Astrocyte of the spinal cord (primary cell): ENCODE results near the gene TRIM50.

ENCODE experiments used
- DNase-seq: peaks from one replicate; pipeline ENCODE4 v3.0.0; 2011; ENCODE audit warnings: low read depth, low spot score
- H3K4me3 ChIP-seq: 2 replicates; pipeline ENCODE4 v1.5.1; 2011; ENCODE audit warnings: low read depth, mild to moderate bottlenecking, low read length, moderate library complexity
- in situ Hi-C: cut with HindIII; loops from 2 replicates; pipeline ENCODE4 v1.10.0; 2017; ENCODE audit warnings: low sequenced_read_pairs
- TF ChIP-seq, protein P1 (sequence below): IDR thresholded peaks from 2 replicates; pipeline ENCODE4 v1.5.1; 2012; ENCODE audit warnings: low read depth, mild to moderate bottlenecking, low read length, inconsistent platforms

TRIM50 gene

GRCh38 chr7:73358590-73359275, 30.9 kb upstream of the TRIM50 start:
- in situ Hi-C loops: no loop called here
- no peak for DNase-seq
- no peak overlapping the region for H3K4me3 ChIP-seq
- TF ChIP-seq, protein P1, sequence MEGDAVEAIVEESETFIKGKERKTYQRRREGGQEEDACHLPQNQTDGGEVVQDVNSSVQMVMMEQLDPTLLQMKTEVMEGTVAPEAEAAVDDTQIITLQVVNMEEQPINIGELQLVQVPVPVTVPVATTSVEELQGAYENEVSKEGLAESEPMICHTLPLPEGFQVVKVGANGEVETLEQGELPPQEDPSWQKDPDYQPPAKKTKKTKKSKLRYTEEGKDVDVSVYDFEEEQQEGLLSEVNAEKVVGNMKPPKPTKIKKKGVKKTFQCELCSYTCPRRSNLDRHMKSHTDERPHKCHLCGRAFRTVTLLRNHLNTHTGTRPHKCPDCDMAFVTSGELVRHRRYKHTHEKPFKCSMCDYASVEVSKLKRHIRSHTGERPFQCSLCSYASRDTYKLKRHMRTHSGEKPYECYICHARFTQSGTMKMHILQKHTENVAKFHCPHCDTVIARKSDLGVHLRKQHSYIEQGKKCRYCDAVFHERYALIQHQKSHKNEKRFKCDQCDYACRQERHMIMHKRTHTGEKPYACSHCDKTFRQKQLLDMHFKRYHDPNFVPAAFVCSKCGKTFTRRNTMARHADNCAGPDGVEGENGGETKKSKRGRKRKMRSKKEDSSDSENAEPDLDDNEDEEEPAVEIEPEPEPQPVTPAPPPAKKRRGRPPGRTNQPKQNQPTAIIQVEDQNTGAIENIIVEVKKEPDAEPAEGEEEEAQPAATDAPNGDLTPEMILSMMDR: no peak

- no peak for DNase-seq
- no peak overlapping the region for H3K4me3 ChIP-seq
- TF ChIP-seq, protein P1: no peak
- in situ Hi-C loops: no loop called here
These were observed 28.3 kb upstream of the TRIM50 start for GRCh38 chr7:73356159-73356558.

DNA sequence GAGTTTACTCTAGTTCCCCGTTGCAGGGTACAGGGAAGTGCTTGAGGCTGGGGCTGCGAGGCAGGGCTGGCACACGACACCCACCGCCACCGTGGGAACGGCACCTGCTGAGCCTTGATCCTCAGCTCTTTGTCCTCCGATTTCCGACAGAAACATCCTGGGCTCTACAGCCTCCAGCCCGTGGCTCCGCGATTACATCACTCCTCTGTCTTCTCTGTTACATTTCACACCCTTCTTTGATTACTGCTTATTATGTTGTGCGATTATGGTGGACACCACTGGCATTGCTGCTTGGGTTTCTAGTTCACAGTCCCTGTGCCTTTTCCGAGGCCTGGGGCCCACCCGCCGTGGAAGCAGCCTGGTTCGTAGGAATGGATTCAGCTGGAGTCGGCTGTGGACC, 26.9 kb upstream of the TRIM50 start:
- TF ChIP-seq, protein P1: no peak
- no peak for DNase-seq
- in situ Hi-C loops: no loop called here
- H3K4me3 ChIP-seq: no peak overlapping the region

GRCh38 chr7:73354196-73354595, 26.3 kb upstream of the TRIM50 start:
- no peak overlapping the region for H3K4me3 ChIP-seq
- DNase-seq: no peak
- TF ChIP-seq, protein P1: no peak
- in situ Hi-C loops: no loop called here

DNA sequence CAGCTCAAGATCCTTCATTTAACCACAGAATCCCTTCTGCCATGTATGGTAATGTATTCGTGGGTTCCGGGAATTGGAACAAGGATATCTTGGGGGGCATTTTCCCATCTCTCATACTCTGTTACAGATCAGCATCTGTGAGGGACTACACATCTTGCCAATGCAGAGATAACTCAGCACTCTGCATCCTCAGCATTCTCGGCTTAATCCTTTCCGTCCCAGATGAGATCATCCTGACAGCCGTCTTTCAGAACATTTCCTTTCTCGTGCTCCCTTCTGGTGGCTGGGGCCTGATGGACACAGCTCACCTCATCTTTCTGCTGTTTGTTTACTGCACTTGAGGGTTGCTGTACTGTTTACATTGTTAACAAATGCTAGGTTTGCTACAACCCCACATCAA, 25.4 kb upstream of the TRIM50 start:
- no peak overlapping the region for H3K4me3 ChIP-seq
- TF ChIP-seq, protein P1: no peak
- in situ Hi-C loops: no loop called here
- DNase-seq: no peak

GRCh38 chr7:73352784-73353183, 24.9 kb upstream of the TRIM50 start:
- TF ChIP-seq, protein P1: no peak
- in situ Hi-C loops: no loop called here
- DNase-seq: no peak
- H3K4me3 ChIP-seq: no peak overlapping the region
